ENCODE measurements around the gene DCN.

DCN gene

GRCh38 chr12:91185421-91185820 is 2.8 kb upstream of the DCN start:
- no peak for DNase-seq (ENCODE audit: low read depth)

- no peak for DNase-seq (ENCODE audit: low read depth)
These were observed 934 bp upstream of the DCN start for GRCh38 chr12:91183551-91183950.

GRCh38 chr12:91180582-91181395 is 1.8 kb downstream of the DCN start:
- peak; percentile 87 for DNase-seq (ENCODE audit: low read depth)

GRCh38 chr12:91179966-91180561 is 2.6 kb downstream of the DCN start:
- DNase-seq (ENCODE audit: low read depth), result no peak

GRCh38 chr12:91179315-91179714 is 3.3 kb downstream of the DCN start:
- DNase-seq (ENCODE audit: low read depth), result peak; percentile 53

- DNase-seq (ENCODE audit: low read depth), result no peak
These were observed 3.8 kb downstream of the DCN start for GRCh38 chr12:91178781-91179180.

- peak; percentile 34 for DNase-seq (ENCODE audit: low read depth)
These were observed 4.5 kb downstream of the DCN start for GRCh38 chr12:91178139-91178561.

GRCh38 chr12:91177381-91177780 is 5.2 kb downstream of the DCN start:
- no peak for DNase-seq (ENCODE audit: low read depth)

GRCh38 chr12:91176915-91177314 is 5.7 kb downstream of the DCN start:
- DNase-seq (ENCODE audit: low read depth), result no peak

- no peak for DNase-seq (ENCODE audit: low read depth)
These were observed 6.3 kb downstream of the DCN start for GRCh38 chr12:91176358-91176757.

- DNase-seq (ENCODE audit: low read depth), result no peak
These were observed 9.5 kb downstream of the DCN start for GRCh38 chr12:91173124-91173523.

- no peak for DNase-seq (ENCODE audit: low read depth)
These were observed 10.5 kb downstream of the DCN start for GRCh38 chr12:91172096-91172495.

- DNase-seq (ENCODE audit: low read depth), result no peak
These were observed 11.1 kb downstream of the DCN start for GRCh38 chr12:91171476-91171875.

GRCh38 chr12:91163116-91163515 is 19.5 kb downstream of the DCN start:
- no peak for DNase-seq (ENCODE audit: low read depth)

- DNase-seq (ENCODE audit: low read depth), result no peak
These were observed 21.6 kb downstream of the DCN start for GRCh38 chr12:91161009-91161408.

- DNase-seq (ENCODE audit: low read depth), result no peak
These were observed 26.6 kb downstream of the DCN start for GRCh38 chr12:91155990-91156389.

GRCh38 chr12:91154131-91154530 is 28.5 kb downstream of the DCN start:
- DNase-seq (ENCODE audit: low read depth), result no peak

- no peak for DNase-seq (ENCODE audit: low read depth)
These were observed 38.6 kb downstream of the DCN start for GRCh38 chr12:91144053-91144452.

- no peak for DNase-seq (ENCODE audit: low read depth)
These were observed 39.4 kb downstream of the DCN start for GRCh38 chr12:91143206-91143605.

GRCh38 chr12:91142221-91142631 is 40.4 kb downstream of the DCN start:
- DNase-seq (ENCODE audit: low read depth), result no peak

GRCh38 chr12:91140026-91140931 is 42.3 kb downstream of the DCN start:
- peak; percentile 85 for DNase-seq (ENCODE audit: low read depth)

GRCh38 chr12:91139286-91139685 is 43.3 kb downstream of the DCN start:
- DNase-seq (ENCODE audit: low read depth), result no peak
